Nephron (organoid): ENCODE data around the gene MPZ.

Source experiments
- H3K27ac Mint-ChIP-seq, 3 experiments: 2 replicates each; pipeline ENCODE4 v1.8.0; 2020; ENCODE audit warnings: mixed read lengths in 3 of 3, mild to moderate bottlenecking in 2 of 3, moderate library complexity in 1 of 3
- H3K27me3 Mint-ChIP-seq: 2 replicates; pipeline ENCODE4 v1.8.0; 2021; ENCODE audit warnings: low read depth, mild to moderate bottlenecking, moderate library complexity, mixed read lengths
- H3K36me3 Mint-ChIP-seq: 2 replicates; pipeline ENCODE4 v1.8.0; 2020; ENCODE audit warnings: low read depth, mixed read lengths
- H3K4me1 Mint-ChIP-seq: 2 replicates; pipeline ENCODE4 v1.8.0; 2020; ENCODE audit warnings: mixed read lengths
- H3K4me3 Mint-ChIP-seq, 3 experiments: 2 replicates each; pipeline ENCODE4 v1.8.0; 2020; ENCODE audit warnings: mild to moderate bottlenecking in 3 of 3, mixed read lengths in 3 of 3, moderate library complexity in 2 of 3
- H3K9me3 Mint-ChIP-seq: 2 replicates; pipeline ENCODE4 v1.8.0; 2020; ENCODE audit warnings: mixed read lengths
- CTCF ChIP-seq, 3 experiments: fragments of 200-600 bp; sonication (generic); IDR thresholded peaks; one replicate each; pipeline ENCODE4 v1.5.0; 2021; ENCODE audit warnings: antibody characterized with exemption in 3 of 3; ENCODE audit not compliant: unreplicated experiment in 3 of 3

Gene MPZ

DNA sequence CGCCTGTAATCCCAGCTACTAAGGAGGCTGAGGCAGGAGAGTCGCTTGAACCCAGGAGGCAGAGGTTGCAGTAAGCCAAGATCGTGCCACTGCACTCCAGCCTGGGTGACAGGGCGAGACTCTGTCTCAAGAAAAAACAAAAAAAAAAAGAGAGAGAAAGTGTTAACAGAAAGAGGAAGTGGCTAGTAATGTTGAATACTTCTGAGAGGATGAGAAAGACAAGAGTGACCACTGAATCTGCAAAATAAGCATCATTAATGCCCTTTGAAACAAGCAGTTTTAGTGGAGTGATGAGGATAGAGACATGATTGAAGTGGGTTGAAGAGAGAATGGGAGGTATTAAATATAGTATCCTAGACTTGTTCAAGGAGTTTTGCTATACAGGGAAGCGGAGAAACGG lies 11.7 kb downstream of the MPZ start:
- Mint-ChIP-seq H3K27ac (no peak overlapping the region), H3K36me3 (no peaks in the 10 kb centered on the region), H3K27me3 (no peaks in the 10 kb centered on the region)

DNA sequence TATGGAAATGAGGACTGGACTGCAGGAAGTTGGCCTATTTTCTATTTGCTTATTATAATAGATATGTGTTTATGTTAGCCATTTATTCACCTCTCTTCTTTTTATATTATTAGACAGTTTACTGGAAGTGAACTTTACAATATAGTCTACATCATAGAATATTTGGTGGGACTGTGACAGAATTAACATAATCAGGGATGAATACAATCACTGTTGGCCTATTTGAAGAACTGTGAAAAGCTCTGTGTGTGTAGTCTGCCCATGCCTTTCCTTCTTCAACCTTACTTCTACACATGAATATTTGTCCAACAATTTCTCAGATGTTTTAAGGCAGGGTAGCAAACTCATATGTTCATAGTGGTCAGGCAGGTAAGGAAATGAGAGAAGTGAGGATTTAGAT lies 12.4 kb downstream of the MPZ start:
- no peaks in the 10 kb centered on the region for H3K27me3 Mint-ChIP-seq
- H3K36me3 Mint-ChIP-seq, result no peaks in the 10 kb centered on the region
- H3K4me1 Mint-ChIP-seq, result no peaks in the 10 kb centered on the region
- H3K9me3 Mint-ChIP-seq, result no peaks in the 10 kb centered on the region
- no peak overlapping the region for H3K27ac Mint-ChIP-seq
- TF ChIP-seq CTCF (IDR thresholded peaks at IDR 0.05; ENCODE audit: unreplicated experiment in 3 of 3), result no peak
- no peak overlapping the region for H3K4me3 Mint-ChIP-seq

More for the DNA sequence above, 11.7 kb downstream of the MPZ start:
- no peak overlapping the region for H3K4me3 Mint-ChIP-seq
- no peaks in the 10 kb centered on the region for H3K9me3 Mint-ChIP-seq
- no peaks in the 10 kb centered on the region for H3K4me1 Mint-ChIP-seq
- no peak for TF ChIP-seq CTCF (IDR thresholded peaks at IDR 0.05; ENCODE audit: unreplicated experiment in 3 of 3)

DNA sequence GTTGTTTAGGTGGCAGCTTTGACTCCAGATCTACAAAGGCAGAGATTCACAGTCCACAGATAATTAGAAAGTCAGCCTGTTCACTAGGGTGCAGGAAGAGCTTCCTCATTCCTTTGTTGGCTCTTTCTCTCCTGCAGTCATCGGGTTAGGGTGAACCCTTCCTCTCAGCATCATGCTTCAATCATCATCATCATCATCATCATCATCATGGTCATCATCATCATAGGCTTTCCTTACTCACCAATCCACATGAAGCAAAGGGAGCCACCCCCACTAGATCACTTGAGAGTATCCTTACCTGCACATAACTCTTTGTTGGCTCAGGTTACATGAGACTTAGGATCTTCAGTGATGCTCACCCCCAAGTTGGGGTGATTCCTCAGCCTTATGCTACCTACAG lies 19.0 kb downstream of the MPZ start:
- TF ChIP-seq CTCF (IDR thresholded peaks at IDR 0.05; ENCODE audit: unreplicated experiment in 3 of 3), result no peak
- Mint-ChIP-seq H3K4me3 (no peak overlapping the region), H3K36me3 (no peaks in the 10 kb centered on the region), H3K4me1 (no peaks in the 10 kb centered on the region), H3K27me3 (peaks cover 5% of the 10 kb centered on the region), H3K27ac (no peak overlapping the region), H3K9me3 (no peaks in the 10 kb centered on the region)

- H3K4me1 Mint-ChIP-seq, result no peaks in the 10 kb centered on the region
- no peak overlapping the region for H3K27ac Mint-ChIP-seq
- no peak overlapping the region for H3K4me3 Mint-ChIP-seq
- peaks cover 26% of the 10 kb centered on the region for H3K27me3 Mint-ChIP-seq
- no peaks in the 10 kb centered on the region for H3K9me3 Mint-ChIP-seq
- no peak for TF ChIP-seq CTCF (IDR thresholded peaks at IDR 0.05; ENCODE audit: unreplicated experiment in 3 of 3)
- H3K36me3 Mint-ChIP-seq, result peaks cover 6% of the 10 kb centered on the region
These were observed 22.2 kb downstream of the MPZ start for GRCh38 chr1:161287482-161288054.

- no peak overlapping the region for H3K4me3 Mint-ChIP-seq
- H3K9me3 Mint-ChIP-seq, result no peaks in the 10 kb centered on the region
- TF ChIP-seq CTCF (IDR thresholded peaks at IDR 0.05; ENCODE audit: unreplicated experiment in 3 of 3), result no peak
- peaks cover 30% of the 10 kb centered on the region for H3K27me3 Mint-ChIP-seq
- no peak overlapping the region for H3K27ac Mint-ChIP-seq
- H3K36me3 Mint-ChIP-seq, result peaks cover 8% of the 10 kb centered on the region
- H3K4me1 Mint-ChIP-seq, result no peaks in the 10 kb centered on the region
These were observed 24.2 kb downstream of the MPZ start for GRCh38 chr1:161285521-161285920.

GRCh38 chr1:161285113-161285512 lies 24.7 kb downstream of the MPZ start:
- no peak overlapping the region for H3K27ac Mint-ChIP-seq
- no peaks in the 10 kb centered on the region for H3K9me3 Mint-ChIP-seq
- H3K4me3 Mint-ChIP-seq, result no peak overlapping the region
- H3K27me3 Mint-ChIP-seq, result peaks cover 33% of the 10 kb centered on the region
- H3K36me3 Mint-ChIP-seq, result peaks cover 8% of the 10 kb centered on the region
- H3K4me1 Mint-ChIP-seq, result no peaks in the 10 kb centered on the region
- no peak for TF ChIP-seq CTCF (IDR thresholded peaks at IDR 0.05; ENCODE audit: unreplicated experiment in 3 of 3)
